Glomerular endothelial cell (primary cell): ENCODE data around the gene HEXD. TPM values are rescaled to one million over a fixed set of nuclear protein-coding genes. Genes with fewer than 3 reads are reported as not detected.
"Not testable (repeated sequence)": the region's sequence is repeated elsewhere in the genome, so short reads cannot be mapped to it uniquely, and the experiment has no call there.

Experiments used
- DNase-seq: peaks from one replicate; pipeline ENCODE4 v3.0.0-alpha.2; 2011; ENCODE audit warnings: low read depth, low spot score; ENCODE audit errors: extremely low read depth
- total RNA-seq: library from RNA; depleted of rRNA; stranded (reverse); fragments of >200 nt; gene quantifications from 2 replicates; pipeline ENCODE4 v1.2.3, GENCODE V29; 2015

HEXD gene
- total RNA-seq, 1 donor from 2014 or later, result 31.1 TPM

DNA sequence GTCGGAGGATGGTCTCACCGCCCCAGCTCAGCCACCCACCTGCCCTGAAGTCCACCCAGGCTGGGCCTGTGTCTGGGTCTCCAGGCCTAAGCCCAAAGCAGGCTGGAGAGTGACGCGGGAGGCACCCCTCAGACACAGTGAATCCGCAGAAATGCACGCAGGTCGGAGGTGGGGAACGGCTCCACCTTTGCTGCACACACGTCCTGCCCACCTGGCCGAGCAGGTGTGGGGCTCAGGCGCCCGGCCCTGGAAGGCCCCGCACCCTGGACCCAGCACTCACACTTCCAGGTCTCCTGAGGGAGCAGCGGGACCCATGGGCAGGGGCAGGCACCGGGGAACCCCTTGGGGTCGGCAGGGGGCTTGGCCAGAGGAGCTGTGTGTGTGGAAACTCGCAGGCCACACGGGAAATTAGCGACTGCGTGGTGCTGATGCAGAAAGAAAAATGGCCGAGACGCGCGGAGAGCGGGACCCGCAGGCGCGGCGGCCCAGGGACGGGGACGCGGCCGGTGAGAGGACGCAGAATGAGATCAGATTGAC lies 21.8 kb downstream of the HEXD start:
- DNase-seq, result no peak

DNA sequence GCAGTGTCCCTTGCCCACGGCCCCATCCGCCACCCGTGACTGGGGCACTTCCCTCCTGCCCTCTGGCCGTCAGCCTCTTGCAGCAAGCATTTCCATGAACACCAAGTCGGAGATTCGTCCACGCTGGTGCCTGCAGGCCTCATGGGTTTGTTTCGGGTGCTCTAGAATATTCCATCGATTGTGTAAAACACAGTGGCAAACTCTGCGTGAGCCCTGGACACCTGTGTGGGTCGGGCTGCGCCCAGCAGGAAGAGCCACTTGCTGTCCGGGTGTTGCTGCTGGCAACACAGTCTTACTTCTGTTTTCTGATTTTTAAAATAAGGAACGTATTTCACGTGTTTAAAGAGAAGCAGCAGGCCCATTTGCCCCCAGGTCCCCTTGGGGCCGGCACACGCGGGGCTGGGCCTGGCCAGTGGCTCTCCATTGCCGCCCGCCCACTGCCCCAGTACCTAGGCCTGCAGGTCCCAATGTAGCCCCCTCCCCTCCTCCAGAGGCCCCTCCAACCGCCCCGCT lies 22.4 kb downstream of the HEXD start:
- DNase-seq, result no peak

DNA sequence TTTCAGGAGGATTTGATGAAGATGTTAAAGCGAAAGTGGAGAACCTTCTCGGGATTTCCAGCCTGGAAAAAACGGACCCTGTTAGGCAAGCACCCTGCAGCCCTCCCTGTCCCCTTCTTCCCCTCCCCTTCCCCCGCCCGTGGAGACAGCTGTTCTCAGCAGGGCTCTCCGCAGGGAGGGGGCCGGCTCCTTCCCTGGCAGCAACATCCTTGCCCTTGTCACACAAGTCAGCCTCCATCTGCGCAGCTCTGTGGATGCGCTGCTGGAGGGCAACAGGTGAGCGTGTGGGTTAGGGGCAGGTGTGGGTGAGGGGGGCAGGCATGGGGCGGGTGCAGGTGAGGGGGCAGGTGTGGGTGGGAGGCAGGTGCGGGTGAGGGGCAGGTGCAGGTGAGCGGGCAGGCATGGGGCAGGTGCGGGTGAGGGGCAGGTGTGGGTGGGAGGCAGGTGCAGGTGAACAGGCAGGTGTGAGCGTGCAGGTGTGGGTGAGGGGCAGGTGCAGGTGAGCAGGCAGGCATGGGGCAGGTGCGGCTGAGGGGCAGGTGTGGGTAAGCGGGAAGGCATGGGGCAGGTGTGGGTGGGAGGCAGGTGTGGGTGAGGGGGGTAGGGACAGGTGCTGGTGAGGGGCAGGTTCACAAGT lies 23.0 kb downstream of the HEXD start:
- no peak for DNase-seq

DNA sequence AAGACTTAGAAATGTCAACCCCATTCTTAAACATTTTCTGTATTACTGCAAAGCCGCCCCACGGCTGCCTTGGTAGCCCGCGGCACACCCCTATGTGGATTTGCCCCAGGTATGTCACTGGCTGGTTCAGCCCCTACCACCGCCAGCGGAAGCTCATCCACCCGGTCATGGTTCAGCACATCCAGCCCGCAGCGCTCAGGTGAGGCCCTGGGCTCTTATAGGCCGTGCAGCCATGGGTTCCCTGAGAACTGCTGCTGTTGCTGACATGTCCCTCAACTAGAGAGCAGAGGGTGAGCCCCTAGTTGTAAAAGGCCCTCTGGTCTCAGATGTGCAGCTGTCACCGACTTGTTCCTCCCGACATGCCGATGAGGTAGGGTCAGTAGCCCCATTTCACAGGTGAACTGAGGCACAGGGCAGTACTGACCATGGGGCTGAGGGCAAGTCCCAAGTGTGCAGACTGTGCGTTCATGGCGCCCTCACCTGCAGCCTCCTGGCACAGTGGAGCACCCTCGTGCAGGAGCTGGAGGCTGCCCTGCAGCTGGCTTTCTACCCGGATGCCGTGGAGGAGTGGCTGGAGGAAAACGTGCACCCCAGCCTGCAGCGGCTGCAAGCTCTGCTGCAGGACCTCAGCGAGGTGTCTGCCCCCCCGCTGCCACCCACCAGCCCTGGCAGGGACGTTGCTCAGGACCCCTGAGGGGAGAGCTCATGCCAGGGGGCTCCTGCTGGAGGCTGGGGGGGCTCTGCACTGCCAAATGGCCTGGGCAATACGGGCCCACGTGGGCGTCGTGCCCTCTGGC lies 23.7 kb downstream of the HEXD start:
- no peak for DNase-seq

DNA sequence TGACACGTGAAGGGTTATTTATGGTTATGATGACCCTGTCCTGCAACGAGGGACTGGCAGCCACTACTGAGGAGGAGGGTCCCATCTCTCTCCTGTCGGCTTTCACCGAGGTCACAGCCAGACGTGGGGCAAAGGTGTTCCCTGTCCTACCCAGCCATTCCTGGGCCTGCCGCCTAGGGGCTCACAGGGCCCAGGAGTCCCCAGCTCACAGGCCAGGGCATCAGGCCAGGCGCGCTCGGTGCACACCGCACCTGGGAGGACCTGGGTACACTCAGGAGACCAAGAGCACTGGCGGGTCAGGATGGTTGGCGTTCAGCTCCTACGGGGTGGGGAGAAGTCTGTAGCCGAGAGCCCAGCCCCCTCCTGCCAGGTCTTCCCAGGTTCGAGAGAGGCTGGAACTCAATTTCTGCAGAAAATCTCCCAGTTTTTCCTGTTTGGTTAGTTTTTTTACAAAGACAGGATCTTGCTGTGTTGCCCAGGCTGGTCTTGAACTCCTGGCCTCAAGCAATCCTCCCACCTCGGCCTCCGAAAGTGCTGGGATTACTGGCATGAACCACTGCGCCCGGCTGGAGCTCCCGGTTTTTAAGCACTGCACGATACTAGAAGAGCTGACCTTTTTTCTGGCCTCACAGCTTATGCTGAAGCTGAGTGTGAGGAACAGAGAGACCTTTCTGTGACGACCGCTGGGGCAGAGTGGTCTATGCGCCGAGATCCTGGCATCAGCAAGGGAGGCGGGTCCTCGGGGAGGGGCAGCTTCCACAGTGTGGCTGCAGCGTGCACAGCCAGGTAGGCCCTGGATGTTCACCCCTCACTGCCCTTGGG lies 24.7 kb downstream of the HEXD start:
- DNase-seq, result no peak

DNA sequence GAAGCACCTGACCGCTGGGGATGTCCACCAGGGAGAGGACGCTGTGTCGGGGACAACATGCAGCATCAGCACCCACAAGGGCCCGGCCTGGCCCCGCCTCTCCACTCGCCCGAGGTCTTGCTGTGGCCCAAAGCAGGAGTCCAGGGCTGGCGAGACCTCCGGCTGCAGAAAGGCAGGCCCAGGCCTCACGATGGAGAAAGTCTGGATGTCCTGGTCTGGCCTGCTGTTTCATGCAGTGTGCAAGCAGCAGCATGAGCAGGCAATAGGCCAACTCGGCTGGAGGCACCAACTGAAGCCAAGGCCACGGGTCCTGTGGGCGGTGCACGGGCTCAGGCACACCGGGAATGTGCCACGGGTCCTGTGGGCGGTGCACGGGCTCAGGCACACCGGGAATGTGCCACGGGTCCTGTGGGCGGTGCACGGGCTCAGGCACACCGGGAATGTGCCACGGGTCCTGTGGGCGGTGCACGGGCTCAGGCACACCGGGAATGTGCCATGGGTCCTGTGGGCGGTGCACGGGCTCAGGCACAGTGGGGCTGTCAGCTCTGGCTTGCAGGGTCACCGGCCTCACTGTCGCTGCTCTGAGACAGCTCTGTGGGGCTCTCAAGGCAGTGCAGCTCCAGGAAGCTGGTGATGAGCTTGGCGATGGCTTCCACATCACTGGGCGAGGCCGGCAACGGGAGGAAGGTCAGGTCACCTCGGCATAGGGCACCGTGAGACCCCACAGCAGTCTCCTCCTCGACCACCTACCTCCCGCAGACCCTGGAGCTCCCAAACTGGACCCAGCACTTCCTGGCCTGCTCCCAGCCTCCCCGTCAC lies 25.5 kb downstream of the HEXD start:
- no peak for DNase-seq

DNA sequence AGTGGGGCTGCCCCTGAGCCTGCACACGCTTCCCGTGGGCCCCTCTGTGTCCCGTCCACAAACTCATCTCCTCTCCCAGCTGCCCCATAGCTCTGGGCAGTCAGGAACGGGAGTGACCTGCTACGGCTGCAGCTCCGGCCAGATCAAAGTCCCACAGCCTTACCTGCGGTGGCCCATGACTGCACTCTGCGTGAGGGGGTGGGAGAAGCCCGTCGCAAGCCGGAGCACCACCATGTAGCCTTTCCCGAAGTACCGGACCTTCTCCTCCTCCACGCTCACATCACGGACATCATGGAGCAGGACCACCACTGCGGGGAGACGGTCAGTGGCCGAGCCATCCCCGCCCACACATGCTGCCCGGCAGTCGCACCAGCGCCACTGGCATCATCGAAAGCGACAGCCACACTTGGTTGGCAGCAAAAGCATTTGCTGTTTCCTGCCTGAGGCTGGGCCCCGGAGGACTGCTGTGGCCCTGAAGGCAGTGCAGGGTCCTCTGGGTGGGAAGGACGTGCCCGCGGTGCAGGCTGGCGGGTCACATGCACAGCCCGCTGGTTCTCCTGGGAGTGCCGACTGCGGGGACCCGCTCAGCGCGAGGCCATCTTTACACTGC lies 26.2 kb downstream of the HEXD start:
- DNase-seq, result no peak

DNA sequence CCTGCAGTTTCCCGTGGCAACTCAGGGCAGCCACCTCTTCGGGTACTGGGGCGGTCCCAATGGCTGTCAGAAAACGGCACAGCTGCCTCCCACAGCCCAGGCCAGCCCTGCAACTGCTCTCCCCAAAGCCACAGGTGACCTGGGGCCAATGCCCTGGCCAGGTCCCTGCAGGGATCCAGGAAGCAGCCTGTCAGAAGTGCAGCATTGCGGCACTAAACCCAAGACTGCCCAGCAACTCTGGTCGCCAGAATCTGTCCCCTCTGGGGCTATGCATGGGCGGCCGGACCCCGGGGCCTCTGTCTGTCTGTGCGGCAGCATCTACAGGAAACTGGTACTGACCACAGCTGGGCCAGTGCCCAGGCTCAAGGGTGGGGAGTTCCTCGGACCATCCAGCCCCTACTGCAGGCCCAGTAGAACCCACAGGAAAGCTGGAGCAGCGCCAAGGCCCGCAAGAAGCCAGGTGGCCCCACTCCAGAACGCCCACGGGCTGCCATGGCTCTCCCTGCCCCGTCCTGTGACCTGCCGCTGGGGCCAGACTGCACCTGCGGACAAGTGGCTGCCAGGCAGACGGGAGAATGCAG lies 26.9 kb downstream of the HEXD start:
- DNase-seq, result no peak

DNA sequence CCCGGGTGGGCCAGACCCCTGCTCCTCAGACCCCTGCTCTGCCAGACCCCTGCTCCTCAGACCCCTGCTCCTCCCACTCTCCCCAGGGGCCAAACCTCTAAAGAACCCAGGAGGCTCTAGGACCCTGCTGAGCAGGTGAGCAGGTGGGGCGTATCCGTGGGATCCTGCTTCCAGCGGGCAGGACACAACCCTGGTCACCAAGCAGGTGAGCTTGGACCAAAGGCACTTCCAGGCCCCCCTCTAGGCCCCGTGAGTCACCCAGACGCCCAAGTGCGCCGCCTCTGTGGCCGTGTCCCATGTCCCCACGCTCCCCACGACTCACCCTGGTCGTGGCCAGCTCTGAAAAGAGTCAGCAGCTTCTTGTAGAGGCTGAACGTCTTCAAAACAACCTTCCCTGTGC lies 27.4 kb downstream of the HEXD start:
- no peak for DNase-seq

DNA sequence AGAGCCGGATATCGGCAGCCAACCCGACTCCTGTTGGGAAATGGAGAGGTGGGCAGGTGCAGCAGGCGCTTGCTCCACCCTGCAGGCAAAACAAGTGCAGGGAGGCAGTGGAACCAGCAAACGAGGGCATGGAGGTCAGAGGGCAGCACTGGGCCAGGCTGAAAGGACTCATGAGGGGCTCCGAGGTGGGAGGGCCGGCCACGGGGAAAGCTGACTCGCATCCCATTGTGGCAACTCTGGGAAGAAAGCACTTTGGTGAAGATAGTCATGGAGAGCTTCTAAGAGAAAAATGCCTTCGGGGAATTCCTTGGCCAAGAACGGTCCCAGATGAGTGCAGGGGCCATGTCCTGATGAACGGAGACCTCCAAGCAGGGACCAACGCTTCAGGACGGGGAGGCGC lies 28.0 kb downstream of the HEXD start:
- DNase-seq, result no peak

DNA sequence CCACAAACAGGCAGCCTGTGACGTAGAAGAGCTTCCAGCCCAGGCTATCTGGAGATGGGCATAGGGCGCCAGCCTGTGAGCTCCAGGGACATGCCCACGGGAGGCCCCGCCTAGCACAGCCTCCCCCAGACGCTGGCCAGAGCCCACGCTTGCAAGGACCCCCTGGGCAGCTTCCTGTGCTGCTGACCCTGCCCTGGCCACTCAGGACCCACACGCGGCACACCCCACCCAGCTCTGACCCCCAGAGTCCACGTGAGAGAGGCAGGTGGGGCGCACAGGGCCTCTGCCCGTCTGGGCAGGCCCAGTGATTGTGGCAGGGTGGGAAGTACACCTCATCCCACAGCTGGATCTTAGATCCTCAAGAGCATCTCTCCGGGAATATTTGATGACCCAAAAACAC lies 28.5 kb downstream of the HEXD start:
- DNase-seq, result no peak

DNA sequence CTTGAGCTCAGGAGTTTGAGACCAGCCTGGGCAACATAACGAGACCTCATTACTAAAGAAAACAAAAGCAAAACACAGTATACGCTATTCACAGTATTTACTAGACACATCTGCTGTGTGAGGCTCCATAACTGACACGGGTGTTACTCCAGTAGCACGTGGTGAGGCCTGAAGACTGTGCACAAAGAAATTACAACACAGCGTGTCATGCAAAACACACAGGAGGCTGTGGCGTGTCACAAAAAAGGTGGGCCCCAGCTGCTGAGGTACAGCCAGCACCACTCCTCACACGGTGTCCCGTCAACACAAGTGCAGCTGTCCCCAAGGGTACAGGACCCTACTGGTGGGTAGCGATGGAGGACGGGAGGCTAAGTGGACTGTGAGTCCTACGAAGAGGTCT lies 29.7 kb downstream of the HEXD start:
- DNase-seq, result no peak

DNA sequence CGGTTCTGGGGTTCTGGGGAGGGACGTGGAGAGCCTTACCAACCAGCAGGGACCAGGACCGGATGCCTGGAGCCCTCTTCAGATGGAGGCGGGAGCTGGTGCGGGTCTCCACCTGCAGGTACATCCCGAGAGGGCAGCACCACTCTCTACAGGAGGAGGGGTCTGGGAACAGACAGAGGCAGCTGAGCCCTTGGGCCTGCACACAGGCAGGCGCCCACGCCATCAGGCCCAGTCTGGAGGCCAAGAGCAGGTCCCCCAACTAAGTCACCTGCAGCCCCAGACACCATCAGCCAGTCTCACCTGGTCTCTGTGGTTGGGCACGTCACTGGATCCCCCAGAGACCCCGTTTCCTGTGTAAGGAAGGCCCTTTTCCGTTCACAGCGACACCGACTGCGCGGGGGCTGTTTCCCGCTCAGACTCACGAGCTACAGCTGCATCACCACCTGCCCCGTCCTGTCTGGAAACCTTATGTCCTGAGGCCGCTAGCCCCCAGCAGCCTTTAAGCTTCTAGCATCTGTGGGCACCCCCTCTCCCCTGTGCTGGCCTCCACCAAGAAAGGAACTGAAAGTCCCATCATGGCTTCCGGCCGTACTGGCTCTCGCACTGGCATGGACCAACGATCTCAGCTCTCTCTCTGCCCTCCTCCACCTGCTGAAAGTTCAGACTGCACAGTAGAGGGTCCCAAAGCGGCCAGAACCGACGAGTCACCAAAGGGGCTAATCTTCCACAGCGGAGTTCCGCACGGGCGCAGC lies 31.2 kb downstream of the HEXD start:
- no peak for DNase-seq

DNA sequence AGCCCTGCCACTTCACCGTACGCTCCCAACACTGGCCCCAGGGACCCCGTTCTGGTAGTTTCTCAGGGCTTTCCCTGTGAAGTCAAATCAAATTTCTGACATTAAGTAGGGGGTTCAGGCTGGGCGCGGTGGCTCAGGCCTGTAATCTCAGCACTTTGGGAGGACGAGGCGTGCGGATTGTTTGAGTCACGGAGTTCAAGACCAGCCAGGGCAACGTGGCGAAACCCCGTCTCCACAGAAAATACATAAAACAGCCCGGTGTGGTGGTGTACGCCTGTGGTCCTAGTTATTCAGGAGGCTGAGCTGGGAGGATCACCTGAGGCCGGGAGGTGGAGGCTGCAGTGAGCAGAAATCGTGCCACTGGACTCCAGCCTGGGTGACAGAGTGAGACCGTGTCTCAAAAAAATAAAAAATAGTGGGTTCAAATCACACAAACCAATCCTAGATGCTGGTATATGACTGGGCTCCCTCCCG lies 31.8 kb downstream of the HEXD start:
- no peak for DNase-seq

DNA sequence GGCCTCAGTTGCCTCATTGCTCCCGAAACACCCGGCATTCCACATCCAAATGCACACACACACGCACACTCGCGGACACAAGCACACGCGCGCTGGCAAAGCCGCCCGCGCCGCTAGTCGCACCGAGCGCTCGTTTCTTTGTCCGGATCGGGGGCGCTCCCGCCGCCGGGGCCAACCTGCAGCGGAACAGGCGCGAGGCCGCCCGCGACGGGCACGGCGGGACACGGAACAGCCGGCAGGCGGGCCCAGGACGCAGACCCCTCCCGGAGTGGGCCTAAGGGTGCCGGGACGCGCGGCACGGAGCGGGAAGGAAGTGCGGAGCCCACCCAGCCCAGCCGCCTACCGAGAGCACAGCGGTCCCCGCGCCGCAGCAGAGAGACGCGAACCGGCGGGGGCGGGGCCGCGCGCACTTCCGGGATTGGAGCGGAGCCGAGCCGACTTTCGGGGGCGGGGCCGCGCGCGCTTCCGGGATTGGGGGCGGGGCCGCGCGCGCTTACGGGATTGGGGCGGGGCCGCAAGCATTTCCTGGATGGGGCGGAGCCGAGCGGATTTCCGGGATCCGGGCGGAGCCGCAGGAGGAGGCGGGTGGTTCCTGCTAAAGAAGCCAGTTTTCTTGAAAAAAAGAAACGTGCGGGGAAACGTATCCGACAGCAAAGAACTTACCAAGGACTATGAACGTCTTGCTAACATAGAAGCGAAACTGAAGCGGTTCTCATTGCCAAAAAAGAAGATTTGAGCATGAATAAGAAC lies 32.4 kb downstream of the HEXD start, which contains the start of gene CYBC1:
Gene CYBC1 (minus strand): TSS at position 396 of the 750 bp plus-strand sequence. CDS start 1,498 bp downstream, outside the sequence.
- DNase-seq, result peak; percentile 57

DNA sequence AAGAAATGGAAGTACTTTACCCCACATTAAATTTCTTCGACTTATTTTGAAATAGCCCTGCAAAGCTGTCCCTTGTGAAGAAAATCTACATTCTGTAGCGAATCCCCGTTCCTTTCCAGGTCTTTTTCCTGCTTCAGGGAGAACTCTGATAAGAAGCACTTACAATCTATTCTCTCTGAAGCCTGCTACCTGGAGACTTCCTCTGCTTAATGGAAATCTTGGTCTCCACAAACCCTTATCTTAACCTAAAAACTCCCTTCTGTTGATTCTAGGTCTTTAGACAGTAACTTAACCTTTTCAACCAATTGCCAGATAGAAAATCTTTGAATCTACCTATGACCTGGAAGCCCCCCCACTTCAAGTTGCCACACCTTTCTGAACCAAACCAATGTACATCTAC lies 34.0 kb downstream of the HEXD start:
- DNase-seq, result no peak

DNA sequence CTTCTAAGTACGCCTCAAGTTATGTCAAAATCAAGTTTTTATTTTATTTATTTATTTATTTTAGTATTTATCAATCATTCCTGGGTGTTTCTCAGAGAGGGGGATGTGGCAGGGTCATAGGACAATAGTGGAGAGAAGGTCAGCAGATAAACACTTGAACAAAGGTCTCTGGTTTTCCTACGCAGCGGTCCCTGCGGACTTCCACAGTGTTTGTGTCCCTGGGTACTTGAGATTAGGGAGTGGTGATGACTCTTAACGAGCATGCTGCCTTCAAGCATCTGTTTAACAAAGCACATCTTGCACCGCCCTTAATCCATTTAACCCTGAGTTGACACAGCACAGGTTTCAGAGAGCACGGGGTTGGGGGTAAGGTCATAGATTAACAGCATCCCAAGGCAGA lies 35.0 kb downstream of the HEXD start:
- DNase-seq, result not testable (repeated sequence)

DNA sequence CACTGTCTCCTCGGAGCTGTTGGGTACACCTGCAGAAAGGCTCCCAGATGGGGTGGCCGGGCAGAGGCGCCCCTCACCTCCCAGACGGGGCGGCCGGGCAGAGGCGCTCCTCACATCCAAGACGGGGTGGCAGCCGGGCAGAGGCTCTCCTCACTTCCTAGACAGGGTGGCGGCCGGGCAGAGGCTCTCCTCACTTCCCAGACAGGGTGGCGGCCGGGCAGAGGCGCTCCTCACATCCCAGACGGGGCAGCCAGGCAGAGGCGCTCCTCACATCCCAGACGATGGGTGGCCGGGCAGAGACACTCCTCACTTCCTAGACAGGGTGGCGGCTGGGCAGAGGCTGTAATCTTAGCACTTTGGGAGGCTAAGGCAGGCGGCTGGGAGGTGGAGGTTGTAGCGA lies 35.6 kb downstream of the HEXD start:
- DNase-seq, result not testable (repeated sequence)
